Measurements from ENCODE around the gene ZSWIM1.
"Not testable (repeated sequence)": the region's sequence is repeated elsewhere in the genome, so short reads cannot be mapped to it uniquely, and the experiment has no call there.

Gene ZSWIM1

DNA sequence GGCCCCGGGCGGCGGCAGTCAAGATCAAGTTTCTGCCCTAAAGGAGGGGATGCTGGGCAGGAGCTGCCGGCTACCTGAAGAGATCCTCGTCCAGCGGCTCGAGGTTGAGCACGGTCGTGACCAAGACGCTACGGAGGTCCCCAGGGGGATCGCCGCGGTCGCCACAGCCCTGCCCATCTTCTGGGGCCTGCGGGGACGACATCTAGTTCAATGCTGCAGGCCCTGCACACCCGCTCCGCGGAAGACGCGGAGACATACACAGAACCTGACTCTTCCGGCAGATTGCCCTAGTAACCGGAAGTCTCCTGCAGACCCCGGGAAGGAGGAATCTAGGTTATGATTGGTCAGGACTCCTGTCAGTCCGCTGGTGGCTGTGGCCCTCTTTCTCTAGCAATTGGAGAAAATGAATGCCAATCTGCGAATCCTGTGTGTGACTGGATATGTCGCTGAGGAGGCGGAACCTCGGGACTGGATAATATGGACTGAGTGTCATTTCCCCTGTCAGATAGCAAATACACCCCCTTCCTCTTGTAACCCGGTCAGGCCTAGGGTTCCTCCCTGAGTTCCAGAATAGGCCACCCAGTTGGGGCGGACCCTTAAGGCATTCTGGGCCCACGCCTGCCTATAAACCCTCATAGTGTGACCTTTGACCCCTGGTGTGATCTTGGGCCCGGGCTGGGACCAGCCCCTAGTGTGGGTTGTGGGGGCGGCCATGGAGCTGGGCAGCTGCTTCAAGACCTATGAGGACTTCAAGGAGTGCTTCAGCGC lies 23.7 kb upstream of the ZSWIM1 start, which contains the start of the genes ACOT8 and ZSWIM3:
TSS of gene ACOT8 (minus strand) at position 279 of the 768 bp plus-strand sequence. CDS start at position 202, 77 bp downstream.
TSS of gene ZSWIM3 (plus strand) at position 501 of the 768 bp plus-strand sequence. CDS start at position 713, 212 bp downstream.
- DNase-seq, result peak; percentile 98

DNA sequence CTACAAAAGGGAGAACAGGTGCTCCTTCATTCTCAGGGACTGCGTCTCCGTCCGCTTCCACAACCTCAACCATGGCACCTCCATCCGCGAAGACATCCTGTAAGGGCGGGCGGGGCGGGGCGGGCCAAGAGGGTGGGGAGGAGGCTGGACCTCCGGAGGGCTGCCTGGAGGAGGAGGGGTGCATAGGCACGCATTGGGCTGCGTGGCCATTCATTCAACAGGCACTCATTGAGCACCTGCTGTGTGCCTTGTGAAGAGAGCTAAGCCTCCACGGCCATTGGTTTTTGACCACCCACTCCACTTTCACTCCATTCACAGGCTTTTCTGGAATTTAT lies 23.2 kb upstream of the ZSWIM1 start:
- peak; percentile 51 for DNase-seq

DNA sequence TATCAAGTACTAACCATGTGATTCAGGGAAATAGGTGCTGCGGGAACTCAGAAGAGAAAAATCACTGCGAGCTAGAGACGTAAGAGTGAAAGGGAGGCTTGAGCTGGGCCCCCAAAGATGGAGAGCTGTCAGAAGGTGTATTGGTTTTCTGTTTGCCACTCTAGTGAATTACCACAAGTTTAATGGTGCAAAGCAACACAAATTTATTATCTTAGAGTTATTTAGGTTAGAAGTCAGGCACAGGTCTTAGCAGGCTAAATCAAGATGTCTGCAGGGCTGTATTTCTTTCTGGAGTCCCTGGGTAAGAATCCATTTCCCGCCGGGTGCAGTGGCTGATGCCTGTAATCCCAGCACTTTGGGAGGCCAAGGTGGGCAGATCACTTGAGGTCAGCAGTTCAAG lies 21.1 kb upstream of the ZSWIM1 start:
- no peak for DNase-seq

DNA sequence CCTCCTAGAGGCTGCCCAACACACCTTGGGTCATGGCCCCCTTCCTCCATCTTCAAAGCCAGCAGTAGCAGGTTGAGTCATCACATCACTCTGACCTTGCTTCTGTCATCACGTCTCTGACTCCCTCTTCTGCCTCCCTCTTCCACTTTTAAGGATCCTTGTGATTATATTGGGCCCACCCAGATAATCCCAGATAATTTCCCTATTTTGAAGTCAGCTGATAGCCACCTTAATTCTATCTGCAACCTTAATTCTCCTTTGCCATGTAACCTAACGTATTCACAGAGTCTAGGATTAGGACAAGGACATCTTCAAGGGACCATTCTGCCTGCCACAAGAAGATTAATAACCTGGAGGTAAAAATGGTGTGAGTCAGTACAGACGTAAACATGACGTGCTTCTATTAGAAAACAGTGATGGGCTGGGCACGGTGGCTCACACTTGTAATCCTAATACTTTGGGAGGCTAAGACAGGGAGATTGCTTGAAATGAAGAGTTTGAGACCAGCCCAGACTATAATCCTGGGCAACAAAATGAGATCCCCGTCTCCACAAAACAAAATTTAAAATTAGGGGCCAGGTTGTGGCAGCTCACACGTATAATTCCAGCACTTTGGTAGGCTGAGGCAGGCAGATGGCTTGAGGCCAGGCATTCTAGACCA lies 20.3 kb upstream of the ZSWIM1 start:
- no peak for DNase-seq

DNA sequence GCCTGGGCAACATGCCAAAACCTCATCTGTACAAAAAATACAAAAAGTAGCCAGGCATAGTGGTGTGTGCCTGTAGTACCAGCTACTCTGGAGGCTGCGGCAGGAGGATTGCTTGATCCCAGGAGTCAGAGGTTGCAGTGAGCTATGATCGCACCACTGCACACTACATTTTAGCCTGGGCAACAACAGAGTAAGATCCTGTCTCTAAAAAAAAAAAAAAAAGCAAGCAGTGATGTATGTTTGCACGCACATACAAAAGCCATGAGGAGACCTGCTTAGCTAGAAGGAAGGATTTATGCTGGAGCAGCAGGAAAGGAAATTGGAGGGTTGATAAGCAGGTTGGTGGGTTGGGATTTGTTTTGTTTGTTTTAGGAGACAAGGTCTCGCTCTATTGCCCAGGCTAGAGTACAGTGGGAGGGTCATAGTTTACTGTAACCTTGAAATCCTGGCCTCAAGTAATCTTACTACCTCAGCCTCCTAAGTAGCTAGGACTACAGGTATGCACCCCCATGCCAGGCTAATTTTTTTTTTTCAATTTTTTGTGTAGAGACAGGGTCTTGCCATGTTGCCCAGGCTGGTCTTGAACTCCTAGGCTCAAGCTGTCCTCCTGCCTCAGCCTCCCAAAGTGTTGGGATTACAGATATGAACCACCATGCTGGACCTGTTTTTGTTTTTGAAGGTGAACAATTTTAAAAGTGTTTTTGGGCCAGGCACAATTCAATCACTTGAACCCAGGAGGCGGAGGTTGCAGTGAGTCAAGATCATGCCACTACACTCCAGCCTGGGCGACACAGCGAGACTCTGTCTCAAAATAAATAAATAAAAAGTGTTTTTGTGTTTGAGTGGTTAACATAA lies 19.6 kb upstream of the ZSWIM1 start:
- no peak for DNase-seq

DNA sequence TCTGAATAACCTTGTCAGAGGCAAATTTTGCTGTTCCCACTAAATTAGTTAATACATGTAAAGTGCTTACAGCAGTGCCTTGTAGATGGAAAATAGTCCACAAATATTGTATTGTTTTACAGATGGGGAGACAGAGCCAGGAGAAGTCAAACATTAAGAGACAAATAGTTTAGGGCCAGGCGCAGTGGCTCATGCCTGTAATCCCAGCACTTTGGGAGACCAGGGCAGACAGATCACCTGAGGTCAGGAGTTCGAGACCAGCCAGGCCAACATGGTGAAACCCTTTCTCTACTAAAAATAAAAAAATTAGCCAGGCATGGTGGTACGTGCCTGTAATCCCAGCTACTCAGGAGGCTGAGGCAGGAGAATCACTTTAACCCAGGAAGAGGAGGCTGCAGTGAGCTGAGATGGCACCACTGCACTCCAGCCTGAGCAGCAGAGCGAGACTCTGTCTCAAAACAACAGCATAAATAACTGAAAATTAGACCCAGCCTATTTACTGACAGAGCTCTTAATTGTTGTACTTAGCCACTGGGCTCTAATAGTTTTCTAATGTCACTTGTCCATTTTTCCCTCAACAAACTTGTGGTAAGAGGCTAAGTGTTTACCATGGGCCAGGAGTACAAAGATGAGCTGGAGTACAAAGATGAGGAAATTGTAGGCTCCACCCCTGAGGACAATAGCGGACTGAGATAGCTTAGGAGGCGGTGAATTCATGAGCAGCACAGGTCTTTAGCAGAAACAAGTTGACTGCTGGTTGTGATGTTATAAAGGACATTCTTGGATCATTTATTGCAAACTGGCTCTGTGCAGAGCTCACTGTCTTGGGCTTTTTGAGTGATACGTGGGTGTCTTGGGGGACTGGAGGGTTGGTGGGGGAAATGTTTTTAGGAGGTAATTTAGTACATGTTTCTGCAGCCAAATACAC lies 17.2 kb upstream of the ZSWIM1 start:
- DNase-seq, result no peak

DNA sequence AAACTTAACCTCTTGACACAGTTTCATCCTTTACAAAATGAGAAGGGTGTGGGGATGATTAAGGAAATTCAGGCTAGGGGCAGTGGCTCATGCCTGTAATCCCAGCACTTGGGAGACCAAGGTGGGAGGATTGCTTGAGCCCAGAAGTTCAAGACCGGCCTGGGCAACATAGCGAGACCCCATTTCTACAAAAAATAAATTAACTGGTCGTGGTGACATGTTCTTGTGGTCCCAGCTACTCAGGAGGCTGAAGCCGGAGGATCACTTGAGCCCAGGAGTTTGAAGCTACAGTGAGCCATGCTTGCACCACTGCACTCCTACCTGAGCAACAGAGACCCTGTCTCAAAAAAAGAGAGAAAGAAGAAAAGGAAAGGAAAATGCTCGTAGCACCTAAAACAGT lies 14.6 kb upstream of the ZSWIM1 start:
- DNase-seq, result no peak

DNA sequence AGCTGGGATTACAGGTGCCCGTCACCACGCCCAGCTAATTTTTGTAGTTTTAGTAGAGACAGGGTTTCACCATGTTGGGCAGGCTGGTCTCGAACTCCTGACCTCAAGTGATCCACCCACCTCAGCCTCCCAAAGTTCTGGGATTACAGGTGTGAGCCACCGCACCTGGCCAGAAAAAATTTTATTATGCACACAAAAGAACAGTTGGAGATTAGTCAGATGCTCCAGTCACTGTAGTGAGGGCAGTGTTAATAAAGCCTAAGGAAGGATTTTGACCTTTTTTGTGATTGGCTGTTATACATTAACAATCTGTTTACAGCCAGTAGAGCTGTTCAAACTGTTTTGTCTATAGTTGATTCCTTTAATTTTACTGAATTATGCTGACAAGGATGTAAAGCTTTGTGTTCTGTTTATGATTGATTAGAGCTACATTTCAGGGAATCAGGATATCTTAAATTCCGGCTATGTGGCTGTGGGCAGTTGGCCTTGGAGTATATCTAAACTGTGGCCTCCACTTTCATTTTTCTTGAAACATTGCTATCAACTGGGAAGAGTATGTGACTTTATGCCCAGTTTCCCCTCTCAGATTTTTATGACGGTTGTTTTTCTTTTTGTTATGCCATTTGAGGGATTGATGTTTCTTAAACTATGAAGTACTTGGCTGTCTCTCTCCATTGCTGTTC lies 13.8 kb upstream of the ZSWIM1 start:
- DNase-seq, result no peak

DNA sequence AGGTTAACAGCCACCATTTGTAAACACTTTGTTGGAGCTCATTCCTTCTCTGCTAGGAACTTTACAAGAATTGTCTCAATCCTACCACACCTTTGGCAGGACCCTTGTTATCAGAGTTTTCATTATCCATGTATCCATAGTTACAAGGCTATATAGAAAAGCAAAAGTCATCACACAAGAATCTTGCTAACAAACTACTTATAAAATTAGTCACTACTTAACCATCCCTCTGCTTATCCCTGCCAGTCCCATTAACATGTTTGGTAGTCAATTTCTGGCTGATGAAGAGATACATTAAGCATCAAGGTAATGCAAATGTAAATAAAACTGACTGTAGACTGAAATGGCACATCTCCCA lies 13.2 kb upstream of the ZSWIM1 start:
- no peak for DNase-seq

DNA sequence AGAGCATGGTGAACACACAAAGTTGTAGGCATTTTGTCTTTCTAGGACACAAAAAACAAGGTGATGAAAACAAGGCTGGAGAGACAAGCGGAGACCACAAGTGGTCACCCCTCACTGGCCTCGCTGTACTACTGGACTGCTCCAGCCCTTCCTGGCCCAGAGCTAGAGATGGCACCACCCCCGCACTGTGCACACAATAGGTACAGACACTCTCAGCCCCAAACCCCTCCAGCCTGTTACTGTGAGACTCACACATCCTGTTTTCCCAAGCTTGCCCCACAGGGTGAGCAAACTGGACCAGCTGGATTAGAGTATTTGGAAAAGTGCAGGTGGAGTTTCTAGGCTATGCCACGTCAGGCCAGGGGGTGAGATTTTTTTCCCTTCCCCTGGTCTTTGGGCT lies 8.4 kb upstream of the ZSWIM1 start:
- DNase-seq, result no peak

DNA sequence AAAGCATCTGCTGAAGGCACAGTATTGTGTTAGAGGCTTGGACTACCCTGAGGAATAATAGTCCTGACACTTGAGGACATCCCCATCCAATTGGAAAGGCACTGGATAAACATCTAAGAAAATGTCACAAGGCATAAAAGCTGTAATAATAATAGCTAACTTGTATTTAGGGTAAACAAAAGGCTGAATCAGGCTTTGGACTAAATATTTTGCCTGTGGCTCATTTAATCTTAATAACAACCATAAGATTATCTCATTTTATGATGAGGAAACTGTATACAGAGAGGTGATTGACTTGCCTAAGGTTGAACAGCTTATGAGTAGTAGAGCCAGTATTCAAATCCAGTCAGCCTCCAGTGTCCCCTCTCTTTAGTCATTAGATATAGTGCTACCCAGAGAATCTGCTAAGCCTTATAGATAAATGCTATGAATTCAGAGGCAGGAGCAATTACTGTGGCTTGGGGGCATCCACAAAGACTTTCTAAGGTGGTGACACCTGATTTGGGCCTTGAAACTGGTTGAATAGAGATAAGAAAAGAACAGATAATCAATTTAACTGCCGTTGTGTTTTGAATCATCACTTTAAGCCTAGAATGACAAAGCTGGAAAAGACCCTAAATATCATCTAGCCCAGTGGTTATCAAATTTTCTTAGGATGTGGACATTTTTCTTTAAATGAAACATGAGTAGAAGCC lies 7.5 kb upstream of the ZSWIM1 start:
- no peak for DNase-seq

DNA sequence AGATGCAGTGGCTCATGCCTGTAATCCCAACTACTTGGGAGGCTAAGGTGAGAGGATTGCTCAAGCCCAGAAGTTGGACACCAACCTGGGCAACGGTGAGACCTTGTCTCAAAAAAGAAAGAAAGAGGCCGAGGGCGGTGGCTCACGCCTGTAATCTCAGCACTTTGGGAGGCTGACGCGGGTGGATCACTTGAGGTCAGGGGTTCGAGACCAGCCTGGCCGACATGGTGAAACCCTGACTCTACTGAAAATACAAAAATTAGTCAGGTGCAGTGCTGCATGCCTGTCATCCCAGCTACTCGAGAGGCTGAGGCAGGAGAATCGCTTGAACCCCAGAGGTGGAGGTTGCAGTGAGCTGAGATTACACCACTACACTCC lies 6.9 kb upstream of the ZSWIM1 start:
- not testable (repeated sequence) for DNase-seq

DNA sequence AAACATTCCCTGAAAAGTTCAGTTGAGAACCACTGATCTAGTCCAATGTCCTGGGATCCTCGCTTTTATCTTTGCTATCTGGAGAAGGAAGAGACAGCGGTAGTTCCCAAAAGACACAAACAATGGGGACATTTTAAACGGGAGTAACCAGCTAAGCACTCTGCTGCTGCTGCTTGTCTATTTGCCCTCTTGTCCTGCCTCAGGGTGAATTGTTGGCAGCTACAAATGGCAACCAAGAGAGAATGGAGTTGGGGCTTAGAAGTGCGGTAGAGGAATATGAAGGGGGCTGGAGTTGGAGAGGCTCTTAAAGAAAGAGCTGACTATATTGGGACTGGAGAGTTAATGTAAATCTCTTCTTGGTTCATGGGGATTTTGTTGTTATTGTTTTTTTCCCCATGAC lies 6.5 kb upstream of the ZSWIM1 start:
- DNase-seq, result no peak

DNA sequence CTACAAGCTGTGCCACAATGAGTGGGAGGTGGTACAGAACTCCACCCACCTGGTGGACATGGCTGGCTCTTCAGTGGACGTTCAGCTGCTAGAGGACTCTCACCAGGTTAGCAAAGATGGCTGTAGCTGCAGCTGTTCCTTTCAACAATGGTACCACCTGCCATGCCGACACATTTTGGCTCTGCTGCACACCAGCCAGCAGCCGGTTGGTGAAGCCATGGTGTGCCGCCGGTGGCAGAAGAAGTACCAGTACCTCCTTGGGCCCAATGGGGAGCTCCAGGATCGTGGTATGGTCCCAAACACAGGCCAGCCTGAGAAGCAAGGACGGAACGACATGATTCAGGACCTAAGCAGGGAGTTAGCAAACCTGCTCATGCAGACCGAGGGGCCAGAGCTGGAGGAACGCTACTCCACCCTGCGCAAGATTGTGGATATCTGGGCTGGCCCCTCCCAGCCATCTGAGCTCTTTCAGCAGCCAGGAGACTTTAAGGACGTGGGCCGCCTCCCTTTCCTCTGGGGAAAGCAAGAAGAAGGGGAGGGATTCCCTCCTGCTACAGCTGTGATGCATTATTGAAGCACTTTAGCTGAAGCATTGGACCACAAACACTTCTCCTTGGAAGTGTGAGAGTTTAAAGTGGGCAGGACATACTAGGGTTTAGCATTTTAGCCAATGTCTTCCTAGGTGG lies 2.8 kb upstream of the ZSWIM1 start:
- DNase-seq, result no peak

DNA sequence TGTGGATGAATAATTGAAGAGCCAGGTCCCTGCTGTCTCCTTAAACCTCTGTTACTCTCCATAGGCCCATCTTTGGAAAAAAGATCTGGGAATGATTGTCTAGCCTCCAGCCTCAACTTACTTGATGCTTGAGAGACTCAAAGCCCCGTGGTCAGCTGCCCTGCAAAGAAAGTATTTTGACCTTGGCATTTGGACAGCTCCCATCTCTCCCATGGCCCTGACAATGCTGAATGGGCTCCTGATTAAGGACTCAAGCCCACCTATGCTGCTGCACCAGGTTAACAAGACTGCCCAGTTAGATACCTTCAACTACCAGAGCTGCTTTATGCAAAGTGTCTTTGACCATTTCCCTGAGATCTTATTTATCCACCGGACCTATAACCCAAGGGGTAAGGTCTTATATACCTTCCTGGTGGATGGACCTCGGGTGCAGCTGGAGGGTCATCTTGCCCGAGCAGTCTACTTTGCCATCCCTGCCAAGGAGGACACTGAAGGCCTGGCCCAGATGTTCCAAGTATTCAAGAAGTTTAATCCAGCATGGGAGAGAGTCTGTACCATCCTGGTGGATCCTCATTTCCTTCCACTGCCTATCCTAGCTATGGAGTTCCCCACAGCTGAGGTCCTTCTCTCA lies 1.6 kb downstream of the ZSWIM1 start:
- no peak for DNase-seq

DNA sequence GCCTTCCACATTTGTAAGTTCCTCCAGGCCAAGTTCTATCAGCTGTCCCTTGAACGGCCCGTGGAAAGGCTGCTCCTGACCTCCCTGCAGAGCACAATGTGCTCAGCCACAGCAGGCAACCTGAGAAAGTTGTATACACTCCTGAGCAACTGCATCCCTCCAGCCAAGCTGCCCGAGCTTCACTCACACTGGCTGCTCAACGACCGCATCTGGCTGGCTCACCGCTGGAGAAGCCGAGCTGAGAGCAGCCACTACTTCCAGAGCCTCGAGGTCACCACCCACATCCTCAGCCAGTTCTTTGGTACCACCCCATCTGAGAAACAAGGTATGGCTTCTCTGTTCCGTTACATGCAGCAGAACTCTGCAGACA lies 2.1 kb downstream of the ZSWIM1 start:
- DNase-seq, result no peak

DNA sequence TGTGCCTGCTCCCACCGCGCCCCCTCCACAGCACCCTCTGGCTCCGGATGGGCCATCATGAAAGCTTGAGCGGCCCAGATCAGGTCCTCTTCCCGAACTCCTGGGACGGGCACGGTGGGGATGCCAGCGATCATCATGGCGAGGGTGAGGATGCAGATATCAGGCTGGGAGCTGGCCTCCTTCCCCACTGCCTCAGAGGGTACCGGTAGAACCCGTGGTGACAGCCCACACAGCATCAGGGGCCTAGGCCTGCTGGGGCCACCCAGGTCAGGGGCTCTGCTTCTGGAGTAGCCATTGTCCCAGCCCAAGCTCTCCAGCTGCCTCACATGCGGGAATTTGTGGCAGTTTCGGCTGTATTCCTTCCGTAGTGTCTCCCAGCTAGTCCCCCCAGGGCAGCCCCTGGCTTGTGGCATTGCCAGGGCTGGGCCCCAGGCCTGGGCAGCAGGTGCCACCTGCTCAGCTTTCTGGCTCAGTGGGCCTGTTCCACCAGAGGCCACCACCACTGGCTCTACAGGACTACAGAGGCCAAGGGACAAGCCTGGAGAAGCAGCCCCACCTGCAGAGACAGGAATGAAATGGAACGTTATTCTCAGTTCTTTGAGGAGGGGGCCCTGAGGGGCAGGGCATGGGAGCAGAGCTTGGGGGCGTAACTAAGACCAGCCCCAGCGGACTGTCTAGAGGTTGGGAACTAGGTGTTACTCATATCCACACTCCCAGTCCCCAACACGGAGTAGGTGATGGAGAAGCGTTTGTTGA lies 5.7 kb downstream of the ZSWIM1 start:
- no peak for DNase-seq

DNA sequence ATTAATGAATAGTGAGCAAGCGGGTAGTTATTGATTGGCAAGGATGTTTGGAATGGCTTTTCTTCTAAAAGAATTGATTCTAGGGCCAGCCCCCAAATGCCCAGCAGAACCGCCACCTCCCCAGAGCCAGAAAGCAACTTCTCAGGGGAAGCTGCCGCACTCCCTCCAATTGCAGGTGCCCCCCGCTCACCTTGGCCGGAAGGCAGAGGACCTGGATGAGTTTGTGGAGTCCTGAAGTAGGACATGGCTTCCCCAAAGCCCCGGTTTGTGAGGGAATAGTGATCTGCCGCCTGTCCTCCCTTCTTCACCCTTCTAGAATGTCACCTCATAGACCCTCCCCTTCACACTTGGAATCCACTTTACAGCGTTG lies 6.3 kb downstream of the ZSWIM1 start, which contains the start of gene SPATA25:
TSS of gene SPATA25 (minus strand) at position 277 of the 370 bp plus-strand sequence. CDS start at position 245, 32 bp downstream.
- no peak for DNase-seq

DNA sequence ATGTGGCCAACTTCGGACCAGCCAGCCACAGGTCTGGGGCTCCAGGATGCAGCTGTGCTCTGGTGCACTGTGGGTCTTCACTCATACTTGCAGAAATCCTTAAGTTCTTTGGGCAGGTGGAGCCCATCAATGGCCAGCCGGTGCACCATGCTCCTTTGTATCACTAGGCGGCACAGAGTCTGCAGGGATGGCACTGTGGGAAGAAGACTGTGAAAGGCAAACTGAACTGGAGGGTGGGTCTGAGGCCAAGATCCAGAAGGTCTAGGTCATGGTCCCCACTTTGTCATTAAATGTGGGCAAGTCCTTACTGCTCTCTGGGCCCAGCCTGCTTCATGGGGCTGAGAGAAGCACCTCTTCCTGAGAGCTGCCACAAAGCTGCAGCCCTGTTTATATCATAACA lies 7.7 kb downstream of the ZSWIM1 start:
- no peak for DNase-seq

All from GDM1 (cell line).